HG02571 (cell line): Measurements from ENCODE around the gene SHC3.

Experiments
- ATAC-seq: cut with Tn5 transposase; IDR thresholded peaks from one replicate; pipeline ENCODE4 v1.9.1; 2021; ENCODE audit warnings: mild to moderate bottlenecking, moderate library complexity; ENCODE audit not compliant: unreplicated experiment

The SHC3 gene

DNA sequence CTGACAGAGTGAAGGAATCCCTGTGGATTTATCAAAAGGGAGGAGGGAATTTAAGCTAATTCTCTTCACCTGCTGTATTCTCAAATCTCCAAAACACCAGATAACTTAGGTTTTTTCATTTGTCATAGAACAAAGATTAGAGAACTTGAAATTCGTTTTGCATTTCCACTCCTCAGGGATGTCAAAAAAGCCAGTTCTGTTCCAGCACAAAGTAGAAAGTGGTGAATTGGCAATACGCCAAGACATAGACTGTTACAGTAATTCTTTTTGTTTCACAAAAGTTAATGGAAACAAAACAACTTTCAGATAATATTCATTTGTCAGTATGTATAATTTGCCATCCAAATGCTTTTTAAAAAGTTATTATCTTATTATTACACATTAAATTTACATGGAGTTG lies 172.4 kb downstream of the SHC3 start:
- no peak for ATAC-seq

- no peak for ATAC-seq
These were observed 173.3 kb downstream of the SHC3 start for GRCh38 chr9:89005323-89005722.

GRCh38 chr9:89002987-89003386 lies 175.6 kb downstream of the SHC3 start:
- no peak for ATAC-seq

DNA sequence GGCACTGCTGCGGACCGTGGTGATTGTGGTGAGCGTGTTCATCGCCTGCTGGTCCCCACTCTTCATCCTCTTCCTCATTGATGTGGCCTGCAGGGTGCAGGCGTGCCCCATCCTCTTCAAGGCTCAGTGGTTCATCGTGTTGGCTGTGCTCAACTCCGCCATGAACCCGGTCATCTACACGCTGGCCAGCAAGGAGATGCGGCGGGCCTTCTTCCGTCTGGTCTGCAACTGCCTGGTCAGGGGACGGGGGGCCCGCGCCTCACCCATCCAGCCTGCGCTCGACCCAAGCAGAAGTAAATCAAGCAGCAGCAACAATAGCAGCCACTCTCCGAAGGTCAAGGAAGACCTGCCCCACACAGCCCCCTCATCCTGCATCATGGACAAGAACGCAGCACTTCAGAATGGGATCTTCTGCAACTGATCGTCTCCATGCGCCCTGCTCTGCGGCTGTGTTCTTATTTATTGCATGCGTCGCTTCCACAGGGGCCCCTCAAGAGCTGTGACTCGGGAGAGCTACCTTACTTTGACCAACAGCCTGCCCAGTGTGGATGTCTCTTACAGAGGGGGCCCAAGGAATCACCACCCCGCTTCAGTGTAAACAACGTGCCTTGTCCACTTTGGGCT lies 176.6 kb downstream of the SHC3 start:
- ATAC-seq, result no peak

GRCh38 chr9:89000973-89001916 lies 177.4 kb downstream of the SHC3 start:
- no peak for ATAC-seq

GRCh38 chr9:89000371-89000781 lies 178.2 kb downstream of the SHC3 start:
- ATAC-seq, result no peak

- no peak for ATAC-seq
These were observed 179.7 kb downstream of the SHC3 start for GRCh38 chr9:88998911-88999310.

DNA sequence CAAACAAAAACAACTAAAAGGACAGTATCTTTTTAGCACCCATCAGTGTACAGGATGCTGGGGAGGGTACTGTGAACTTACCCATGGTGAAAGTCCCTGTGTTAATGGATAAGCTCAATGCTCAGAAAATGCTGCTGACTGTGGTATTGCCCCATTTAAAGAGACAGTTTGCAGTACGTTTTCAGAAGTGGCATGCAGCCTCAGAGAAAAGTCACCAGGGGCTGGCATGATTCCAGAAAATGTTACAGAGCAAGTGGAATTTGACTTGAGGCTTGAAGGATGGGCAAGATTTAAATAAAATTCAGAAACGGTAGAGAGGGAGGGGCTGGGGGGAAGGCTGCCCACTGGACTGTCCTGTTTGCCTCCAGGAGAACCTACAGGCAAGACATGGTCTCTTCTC lies 180.1 kb downstream of the SHC3 start:
- ATAC-seq, result no peak

DNA sequence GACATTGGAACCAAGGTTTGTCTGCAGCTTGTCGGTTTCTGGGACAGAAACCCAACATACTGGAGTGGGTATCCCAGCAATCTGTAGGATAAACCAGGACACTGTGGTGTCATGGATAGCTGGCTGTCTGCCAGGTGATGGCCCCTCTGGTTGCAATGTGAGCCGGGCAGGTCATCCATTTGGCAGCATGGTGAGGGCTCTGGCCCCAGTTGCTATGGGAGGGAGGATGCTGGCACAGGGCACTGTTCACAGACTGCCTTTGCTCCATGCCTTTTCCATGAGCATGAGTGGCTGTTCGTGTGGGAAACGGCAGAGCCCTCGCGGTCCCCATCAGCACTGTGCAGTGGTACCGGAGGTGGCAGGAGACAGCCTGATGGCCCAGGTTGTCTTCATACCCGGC lies 181.0 kb downstream of the SHC3 start:
- ATAC-seq, result no peak

DNA sequence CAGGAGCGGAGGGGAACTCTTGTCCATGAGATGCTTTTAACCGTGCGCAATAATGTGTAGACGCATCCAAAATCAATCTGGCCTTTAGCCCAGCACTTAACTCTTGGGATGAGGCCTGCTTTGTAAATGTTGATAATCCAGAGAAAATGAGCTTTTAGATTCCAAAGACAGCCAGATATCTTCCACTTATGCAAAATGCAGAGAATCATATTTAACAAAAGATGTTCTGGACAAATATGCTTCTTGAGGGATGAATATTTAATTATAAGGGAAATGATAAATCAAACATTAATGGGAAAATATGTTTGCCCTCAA lies 181.7 kb downstream of the SHC3 start:
- ATAC-seq, result no peak

DNA sequence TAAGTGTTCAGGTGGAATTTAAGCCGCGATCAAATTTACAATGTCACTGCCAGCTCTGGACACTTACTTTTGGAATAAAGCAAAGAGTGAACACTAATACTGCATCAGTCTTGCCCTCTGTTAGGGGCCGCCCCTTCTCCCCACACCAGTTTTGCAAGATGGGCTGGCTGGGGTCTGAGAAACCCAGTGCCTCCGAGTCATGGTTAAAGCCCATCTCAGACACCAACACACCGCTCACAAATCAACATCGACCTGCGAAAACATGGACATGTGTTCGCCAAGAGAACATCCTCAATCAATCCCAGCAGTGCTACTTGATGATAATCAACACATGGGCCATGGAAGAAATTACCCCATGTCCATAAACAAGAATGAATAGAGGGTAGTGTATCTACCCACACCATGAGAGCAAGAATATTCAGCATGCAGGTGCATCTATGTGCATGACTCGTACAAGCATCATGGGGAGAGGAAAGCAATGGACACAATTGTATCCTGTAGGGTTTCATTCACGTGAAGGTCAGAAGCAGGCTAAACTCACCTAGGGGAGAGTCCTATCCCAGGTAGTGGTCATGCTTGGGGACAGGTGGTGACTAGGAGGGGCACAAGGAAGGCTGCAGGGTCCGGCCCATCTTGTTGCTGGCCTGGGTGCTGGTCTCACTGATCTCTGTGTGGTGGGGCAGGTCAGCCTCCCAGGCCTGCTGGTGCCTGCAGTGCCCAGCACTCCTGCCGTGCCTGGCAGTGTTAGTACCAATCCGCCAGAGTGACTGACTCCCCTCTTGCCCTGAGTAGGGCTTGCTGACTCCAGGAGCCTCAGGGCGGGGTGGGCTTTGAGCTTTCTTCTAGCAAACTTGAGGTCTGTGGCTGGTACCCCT lies 182.3 kb downstream of the SHC3 start:
- no peak for ATAC-seq

DNA sequence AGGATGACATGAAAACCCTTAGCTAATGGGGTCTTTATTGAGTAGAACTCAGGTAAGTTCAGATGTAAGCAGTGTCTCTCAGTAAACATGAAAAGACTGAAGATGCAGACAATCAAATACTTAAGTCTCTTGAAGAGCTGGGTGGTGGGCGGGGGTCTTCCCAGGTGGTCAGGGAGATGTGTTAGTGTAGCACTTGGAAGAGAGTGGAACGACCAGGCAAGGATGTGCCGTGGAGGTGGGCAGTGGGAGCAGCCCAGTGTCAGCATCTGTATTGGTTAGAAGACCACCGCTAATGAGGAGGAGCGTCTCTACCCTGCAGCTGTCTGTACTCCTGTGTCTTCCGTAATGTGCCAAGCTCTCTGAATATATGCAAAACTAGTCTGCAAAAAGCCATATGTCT lies 183.0 kb downstream of the SHC3 start:
- no peak for ATAC-seq

- ATAC-seq, result no peak
These were observed 183.4 kb downstream of the SHC3 start for GRCh38 chr9:88995200-88995577.

- no peak for ATAC-seq
These were observed 184.0 kb downstream of the SHC3 start for GRCh38 chr9:88994469-88995199.

- no peak for ATAC-seq
These were observed 184.7 kb downstream of the SHC3 start for GRCh38 chr9:88993871-88994460.

DNA sequence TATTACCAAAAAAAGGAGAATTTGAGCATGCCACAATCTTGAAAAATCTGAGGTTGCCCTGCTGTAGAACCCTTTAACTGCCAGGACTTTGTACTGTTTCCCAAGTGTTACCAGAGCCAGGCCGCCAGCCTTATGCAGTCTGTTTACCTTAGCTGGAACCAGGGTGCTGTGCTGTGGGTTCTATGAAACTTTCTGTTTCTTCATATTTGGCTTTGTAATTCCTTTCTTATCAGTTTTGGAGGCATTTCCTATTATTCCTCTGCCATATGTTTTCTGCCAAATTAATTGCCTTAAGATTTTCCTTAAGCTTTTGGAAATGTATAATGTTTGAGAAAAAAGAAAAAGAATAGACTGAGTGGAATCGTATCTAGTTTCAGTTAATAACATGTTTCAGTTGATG lies 185.3 kb downstream of the SHC3 start:
- no peak for ATAC-seq

DNA sequence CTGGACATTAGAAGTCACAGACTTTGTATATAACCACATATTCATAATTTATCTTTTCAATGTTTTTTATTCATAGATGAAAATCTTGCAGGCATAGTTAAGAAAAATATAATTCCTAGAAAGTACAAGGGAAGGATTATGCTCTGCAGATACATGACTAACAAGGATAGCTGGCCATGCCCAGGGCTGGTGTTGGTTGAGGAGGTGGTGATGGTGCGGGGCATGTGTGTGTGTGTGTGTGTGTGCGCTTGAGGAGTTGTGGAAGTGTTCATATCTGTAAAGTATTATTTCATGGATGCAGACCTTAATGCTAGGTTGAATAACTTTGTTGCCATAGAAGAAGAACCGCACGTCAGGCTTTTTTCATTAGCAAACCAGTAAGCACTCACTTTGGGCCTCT lies 186.1 kb downstream of the SHC3 start:
- ATAC-seq, result no peak

GRCh38 chr9:88991066-88992034 lies 187.3 kb downstream of the SHC3 start, which contains the start of gene S1PR3:
S1PR3 (plus strand) TSS chr9:88991468; CDS start chr9:89001201, 9,733 bp downstream.
- no peak for ATAC-seq

DNA sequence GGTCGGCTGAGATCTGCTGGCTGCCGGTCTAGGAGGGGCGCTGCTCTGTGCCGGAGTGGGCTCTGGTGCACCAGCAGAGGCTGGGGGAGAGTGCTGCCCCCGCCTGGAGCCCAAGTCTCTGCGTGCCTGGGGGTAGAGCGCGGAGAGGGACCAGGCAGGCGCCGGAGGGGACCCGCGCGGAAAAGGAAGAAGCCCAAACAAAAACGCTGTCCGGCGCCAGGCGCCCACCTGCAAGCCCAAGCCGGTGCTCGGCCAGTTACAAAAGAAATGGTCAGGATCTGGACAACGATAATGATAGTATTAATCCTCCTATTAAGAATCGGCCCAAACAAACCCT lies 187.9 kb downstream of the SHC3 start:
- no peak for ATAC-seq
